ENCODE data around the gene RAB3GAP2.
"Not testable (repeated sequence)": the region's sequence is repeated elsewhere in the genome, so short reads cannot be mapped to it uniquely, and the experiment has no call there.

GRCh38 chr1:220158530-220158929 is 113.7 kb downstream of the RAB3GAP2 start:
- not testable (repeated sequence) for TF ChIP-seq CTCF, POLR2A (IDR thresholded peaks at IDR 0.05)

Measured in thyroid gland (tissue), 4 donors.